NCI-H1694 (cell line): Measurements from ENCODE around the gene DBX1.
A peak's percentile ranks its signal among the peaks of the same experiment; 100 is the strongest.

Experiments
- DNase-seq: peaks from one replicate; lab custom pipeline; 2025; lab: John Stamatoyannopoulos, UW

DBX1 gene

GRCh38 chr11:20120134-20120925 lies 39.9 kb downstream of the DBX1 start:
- DNase-seq, result no peak

GRCh38 chr11:20119315-20119714 lies 41.0 kb downstream of the DBX1 start:
- no peak for DNase-seq

DNA sequence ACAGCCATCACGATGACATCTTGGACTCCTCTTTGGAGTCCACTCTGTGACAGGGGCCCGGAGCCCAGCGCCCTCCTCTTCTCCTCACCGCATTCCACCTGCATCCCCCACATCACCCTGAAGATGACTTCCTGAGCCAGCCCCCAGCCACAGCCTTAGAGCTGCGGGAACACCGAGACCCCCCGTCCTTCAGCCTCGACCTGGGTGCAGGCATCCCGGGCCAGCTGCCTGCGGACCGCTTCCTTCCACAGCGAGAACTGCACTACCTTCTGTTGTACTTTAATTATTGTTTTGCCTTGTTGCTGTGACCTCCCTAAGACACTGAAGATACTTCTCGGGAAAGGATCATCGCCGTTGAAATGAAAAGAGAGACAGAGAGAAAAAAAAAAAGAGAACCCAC lies 42.1 kb downstream of the DBX1 start:
- DNase-seq, result no peak

DNA sequence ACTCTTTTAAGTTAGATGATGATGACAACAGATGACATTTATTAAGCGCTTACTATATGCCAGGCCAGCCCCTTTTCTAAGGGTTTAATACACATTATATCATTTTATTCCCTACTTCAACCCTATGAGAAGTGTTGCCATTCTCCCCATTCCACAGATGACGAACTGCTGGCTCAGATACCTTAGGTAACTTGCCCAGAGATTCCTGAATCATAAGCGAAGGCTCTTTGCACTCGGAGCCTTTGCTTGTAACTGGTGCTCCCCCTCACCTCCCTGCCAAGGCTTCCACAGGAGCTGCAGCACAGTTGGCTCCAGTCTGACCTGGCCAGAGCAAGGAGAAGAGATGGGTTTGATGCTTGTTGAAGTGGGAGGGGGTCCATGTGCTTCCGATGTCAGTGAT lies 43.0 kb downstream of the DBX1 start:
- no peak for DNase-seq

- DNase-seq, result no peak
Observed at GRCh38 chr11:20116825-20117224, 43.5 kb downstream of the DBX1 start.

- DNase-seq, result no peak
Observed at GRCh38 chr11:20114588-20114987, 45.7 kb downstream of the DBX1 start.

- no peak for DNase-seq
Observed at GRCh38 chr11:20113149-20113438, 47.2 kb downstream of the DBX1 start.

DNA sequence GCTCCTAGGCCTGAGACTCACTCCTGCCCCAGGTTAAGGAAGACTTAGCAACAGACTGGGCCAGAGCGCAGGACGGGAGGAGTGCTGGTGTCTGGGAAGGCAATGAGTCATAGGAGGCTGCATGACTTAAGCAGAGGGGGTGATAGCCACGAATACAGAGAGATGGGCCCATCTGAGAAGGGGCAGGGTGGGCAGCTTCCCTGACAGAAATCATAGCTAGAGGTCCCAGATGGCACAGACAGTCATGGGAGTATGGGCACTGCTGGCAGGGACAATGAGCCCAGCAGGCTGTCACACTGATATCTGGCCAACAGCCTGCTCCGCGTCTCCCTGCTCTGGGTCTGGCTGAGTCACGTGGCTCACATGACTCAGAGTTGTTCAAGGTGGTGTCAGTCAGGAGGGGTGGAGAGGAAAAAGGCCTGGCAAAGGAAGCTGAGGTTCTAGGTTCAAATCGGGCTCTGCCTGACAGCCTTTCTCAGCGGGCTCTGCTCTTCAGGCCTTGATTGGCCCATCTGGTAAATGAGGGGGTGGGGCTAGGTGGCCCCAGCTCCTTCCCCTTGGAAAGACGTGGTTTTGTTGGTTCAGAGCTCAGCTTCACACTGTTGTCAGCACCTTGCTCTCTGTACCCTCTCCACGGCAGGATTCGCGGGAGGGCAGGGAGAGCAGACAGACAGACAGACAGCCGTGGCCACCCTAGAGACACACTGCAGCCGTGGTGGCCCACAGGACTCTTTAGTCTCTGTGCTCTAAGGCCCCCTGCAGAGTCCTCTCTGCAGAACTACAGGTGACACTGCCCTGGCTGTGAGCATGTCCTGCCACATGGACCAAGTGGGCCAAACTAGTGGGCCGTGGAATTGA lies 47.8 kb downstream of the DBX1 start:
- DNase-seq, result peak; percentile 84

DNA sequence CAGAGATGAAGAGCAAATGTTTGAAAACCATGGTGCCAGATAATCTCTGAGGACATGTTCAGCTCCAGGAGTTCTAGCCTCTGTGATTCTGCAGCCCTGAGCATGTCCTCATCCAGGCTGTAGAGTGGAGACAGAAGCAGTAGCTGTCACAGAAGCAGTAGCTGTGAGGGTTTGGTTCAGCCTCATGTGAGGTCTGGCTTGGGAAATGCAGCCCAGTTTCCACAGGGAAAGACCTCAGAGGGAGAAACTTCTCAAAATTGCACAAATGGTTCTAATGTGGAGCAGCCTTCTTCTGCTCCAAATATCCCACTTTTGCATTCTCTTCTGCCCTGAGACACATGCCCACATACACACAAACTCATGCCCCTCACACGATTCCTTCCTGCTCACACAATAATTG lies 48.4 kb downstream of the DBX1 start:
- DNase-seq, result no peak

GRCh38 chr11:20110908-20111669 lies 49.2 kb downstream of the DBX1 start:
- peak; percentile 40 for DNase-seq

DNA sequence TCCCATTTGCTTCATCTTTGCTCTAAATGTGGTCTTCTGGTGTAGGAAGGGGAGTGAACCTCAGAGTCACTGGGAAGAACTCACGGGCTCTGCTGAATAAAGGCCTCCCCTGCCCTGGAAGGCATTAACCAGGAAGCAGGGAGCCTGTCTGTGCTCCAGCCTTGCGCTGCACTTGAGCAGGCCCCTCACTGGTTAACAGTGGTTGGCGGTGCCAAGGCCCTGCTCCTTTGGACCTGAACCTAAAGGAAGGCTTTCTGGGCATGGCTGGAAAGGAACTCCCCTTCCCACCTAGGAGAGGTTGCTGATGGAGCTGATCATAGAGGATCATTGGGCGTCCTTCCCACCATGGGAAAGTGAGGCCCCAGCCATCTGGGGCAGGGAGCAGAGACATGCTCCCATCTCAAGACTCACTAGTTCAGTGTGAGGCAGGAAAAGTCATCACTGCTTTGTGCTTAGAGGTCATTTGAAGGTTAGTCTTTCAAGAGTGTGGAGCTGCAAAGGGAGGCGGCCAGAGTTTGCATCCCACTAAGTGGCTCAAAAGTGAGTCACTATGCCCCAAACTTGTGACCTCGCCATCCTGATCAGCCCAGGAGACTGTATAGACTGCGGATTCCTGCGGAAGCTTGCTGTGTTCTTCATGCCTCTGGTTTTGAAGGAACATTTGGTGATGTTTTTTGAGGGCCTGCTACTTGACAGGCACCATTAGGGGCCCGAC lies 50.4 kb downstream of the DBX1 start:
- no peak for DNase-seq
